SU-DHL-6 (cell line): Measurements from ENCODE around the gene CSF1.

Experiments used
- H2AFZ ChIP-seq: fragments of 200-600 bp; sonication (generic); 2 replicates; pipeline ENCODE4 v1.6.1; 2014; ENCODE audit warnings: low read depth, mild to moderate bottlenecking, moderate library complexity, mixed read lengths, antibody characterized with exemption, low read length; ENCODE audit not compliant: severe bottlenecking
- H3F3A ChIP-seq: fragments of 200-600 bp; shearing (Covaris generic); 2 replicates; pipeline ENCODE4 v1.6.0; 2016; ENCODE audit warnings: antibody characterized with exemption, mild to moderate bottlenecking; ENCODE audit not compliant: insufficient read depth
- H3K27ac ChIP-seq: fragments of 200-600 bp; sonication (generic); 2 replicates; pipeline ENCODE4 v1.5.1; 2016; ENCODE audit warnings: low read depth, mild to moderate bottlenecking, low read length, moderate library complexity, mixed read lengths
- H3K27me3 ChIP-seq: fragments of 200-600 bp; sonication (generic), shearing (Covaris generic); 2 replicates; pipeline ENCODE4 v1.6.0; 2014; ENCODE audit warnings: mild to moderate bottlenecking, low read length
- H3K36me3 ChIP-seq: fragments of 200-600 bp; sonication (generic); 2 replicates; pipeline ENCODE4 v1.6.1; 2014; ENCODE audit warnings: mild to moderate bottlenecking, low read length, mixed read lengths
- H3K4me2 ChIP-seq: fragments of 300-600, 200-600 bp; shearing (Covaris generic), sonication (generic); 2 replicates; pipeline ENCODE4 v1.6.0; 2014; ENCODE audit warnings: low read length, low read depth, mild to moderate bottlenecking; ENCODE audit not compliant: poor library complexity, severe bottlenecking
- H3K4me3 ChIP-seq: fragments of 200-600 bp; sonication (generic); 2 replicates; pipeline ENCODE4 v1.5.1; 2014; ENCODE audit warnings: antibody characterized with exemption, low read length, mild to moderate bottlenecking, mixed read lengths; ENCODE audit not compliant: insufficient read depth, poor library complexity, severe bottlenecking
- H3K79me2 ChIP-seq: fragments of 200-600 bp; sonication (generic); 2 replicates; pipeline ENCODE4 v1.6.1; 2014; ENCODE audit warnings: mild to moderate bottlenecking, low read length, moderate library complexity; ENCODE audit not compliant: insufficient read depth
- H3K9ac ChIP-seq: fragments of 200-600 bp; sonication (generic); 2 replicates; pipeline ENCODE4 v1.7.0; 2014; ENCODE audit warnings: mild to moderate bottlenecking, low read length
- H3K9me2 ChIP-seq: fragments of 200-600 bp; sonication (generic); replicated peaks from 2 replicates; pipeline ENCODE4 v1.6.1; 2014; ENCODE audit warnings: low read length; ENCODE audit not compliant: insufficient read depth
- H3K9me3 ChIP-seq: fragments of 200-600 bp; sonication (generic); 2 replicates; pipeline ENCODE4 v1.6.1; 2014; ENCODE audit warnings: low read length, mixed read lengths; ENCODE audit not compliant: insufficient read depth
- H4K20me1 ChIP-seq: fragments of 200-600 bp; sonication (generic); 2 replicates; pipeline ENCODE4 v1.6.1; 2014; ENCODE audit warnings: low read depth, mild to moderate bottlenecking, antibody characterized with exemption, low read length, moderate library complexity, mixed read lengths
- EZH2phosphoT487 ChIP-seq: fragments of 200-600 bp; sonication (generic), shearing (Covaris generic); conservative IDR thresholded peaks from 2 replicates; pipeline ENCODE4 v1.6.1; 2018; ENCODE audit warnings: mild to moderate bottlenecking, antibody characterized with exemption, low read length, moderate library complexity, mixed read lengths
- TF ChIP-seq, protein P1 (sequence below): fragments of 200-600 bp; sonication (generic); IDR thresholded peaks from one replicate; pipeline ENCODE4 v1.5.1; 2017; ENCODE audit warnings: antibody characterized with exemption, mild to moderate bottlenecking, low read length, moderate library complexity; ENCODE audit not compliant: insufficient read depth, poor library complexity, severe bottlenecking

Gene CSF1

GRCh38 chr1:109927911-109928321, 17.3 kb downstream of the CSF1 start:
- Histone ChIP-seq H3F3A (no peaks in the 10 kb centered on the region), H3K79me2 (no peaks in the 10 kb centered on the region), H3K9me3 (no peaks in the 10 kb centered on the region), H3K27me3 (no peaks in the 10 kb centered on the region), H3K27ac (no peak overlapping the region), H2AFZ (no peak overlapping the region), H3K9me2 (no peaks in the 10 kb centered on the region), H3K9ac (no peak overlapping the region), H3K4me3 (no peak overlapping the region), H3K4me2 (no peak overlapping the region), H3K36me3 (no peaks in the 10 kb centered on the region), H4K20me1 (no peaks in the 10 kb centered on the region)
- TF ChIP-seq, protein P1, sequence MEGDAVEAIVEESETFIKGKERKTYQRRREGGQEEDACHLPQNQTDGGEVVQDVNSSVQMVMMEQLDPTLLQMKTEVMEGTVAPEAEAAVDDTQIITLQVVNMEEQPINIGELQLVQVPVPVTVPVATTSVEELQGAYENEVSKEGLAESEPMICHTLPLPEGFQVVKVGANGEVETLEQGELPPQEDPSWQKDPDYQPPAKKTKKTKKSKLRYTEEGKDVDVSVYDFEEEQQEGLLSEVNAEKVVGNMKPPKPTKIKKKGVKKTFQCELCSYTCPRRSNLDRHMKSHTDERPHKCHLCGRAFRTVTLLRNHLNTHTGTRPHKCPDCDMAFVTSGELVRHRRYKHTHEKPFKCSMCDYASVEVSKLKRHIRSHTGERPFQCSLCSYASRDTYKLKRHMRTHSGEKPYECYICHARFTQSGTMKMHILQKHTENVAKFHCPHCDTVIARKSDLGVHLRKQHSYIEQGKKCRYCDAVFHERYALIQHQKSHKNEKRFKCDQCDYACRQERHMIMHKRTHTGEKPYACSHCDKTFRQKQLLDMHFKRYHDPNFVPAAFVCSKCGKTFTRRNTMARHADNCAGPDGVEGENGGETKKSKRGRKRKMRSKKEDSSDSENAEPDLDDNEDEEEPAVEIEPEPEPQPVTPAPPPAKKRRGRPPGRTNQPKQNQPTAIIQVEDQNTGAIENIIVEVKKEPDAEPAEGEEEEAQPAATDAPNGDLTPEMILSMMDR = no peak
- TF ChIP-seq EZH2phosphoT487 = no peak

DNA sequence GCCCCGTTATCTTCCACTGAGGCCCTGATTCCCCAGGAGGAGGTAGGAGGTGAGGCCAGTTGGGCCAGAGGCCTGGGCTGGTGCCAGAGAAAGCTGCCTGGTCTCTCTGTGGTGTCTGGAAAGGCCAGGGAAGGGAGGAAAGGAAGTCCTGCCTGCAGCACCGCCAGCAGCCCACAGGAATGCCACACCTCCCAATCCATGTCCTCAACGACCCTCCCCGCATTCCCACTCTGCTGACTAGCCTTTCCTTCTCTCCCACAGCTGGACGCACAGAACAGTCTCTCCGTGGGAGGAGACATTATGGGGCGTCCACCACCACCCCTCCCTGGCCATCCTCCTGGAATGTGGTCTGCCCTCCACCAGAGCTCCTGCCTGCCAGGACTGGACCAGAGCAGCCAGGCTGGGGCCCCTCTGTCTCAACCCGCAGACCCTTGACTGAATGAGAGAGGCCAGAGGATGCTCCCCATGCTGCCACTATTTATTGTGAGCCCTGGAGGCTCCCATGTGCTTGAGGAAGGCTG, 18.0 kb downstream of the CSF1 start:
- H3K4me2 ChIP-seq = no peak overlapping the region
- H3K9me2 ChIP-seq = no peaks in the 10 kb centered on the region
- TF ChIP-seq EZH2phosphoT487 = no peak
- TF ChIP-seq, protein P1 = no peak
- no peaks in the 10 kb centered on the region for H3K27me3 ChIP-seq
- H3K4me3 ChIP-seq = no peak overlapping the region
- no peaks in the 10 kb centered on the region for H4K20me1 ChIP-seq
- H3K79me2 ChIP-seq = no peaks in the 10 kb centered on the region
- no peak overlapping the region for H3K9ac ChIP-seq
- no peaks in the 10 kb centered on the region for H3K9me3 ChIP-seq
- H3K36me3 ChIP-seq = no peaks in the 10 kb centered on the region
- H3F3A ChIP-seq = no peaks in the 10 kb centered on the region
- H2AFZ ChIP-seq = no peak overlapping the region
- no peak overlapping the region for H3K27ac ChIP-seq

GRCh38 chr1:109929170-109929569, 18.5 kb downstream of the CSF1 start:
- Histone ChIP-seq H3F3A (no peaks in the 10 kb centered on the region), H3K9me2 (no peaks in the 10 kb centered on the region), H3K27me3 (no peaks in the 10 kb centered on the region), H3K9ac (no peak overlapping the region), H4K20me1 (no peaks in the 10 kb centered on the region), H3K79me2 (no peaks in the 10 kb centered on the region), H3K36me3 (no peaks in the 10 kb centered on the region), H3K27ac (no peak overlapping the region), H2AFZ (no peak overlapping the region), H3K4me3 (no peak overlapping the region), H3K9me3 (no peaks in the 10 kb centered on the region), H3K4me2 (no peak overlapping the region)
- TF ChIP-seq, protein P1 = no peak
- no peak for TF ChIP-seq EZH2phosphoT487
